Measurements from ENCODE around the gene WWC1. TPM values are rescaled to one million over a fixed set of nuclear protein-coding genes. Genes with fewer than 3 reads are reported as not detected.

Gene WWC1
- total RNA-seq, 1 donor from 2014 or later, result 87.2 TPM

DNA sequence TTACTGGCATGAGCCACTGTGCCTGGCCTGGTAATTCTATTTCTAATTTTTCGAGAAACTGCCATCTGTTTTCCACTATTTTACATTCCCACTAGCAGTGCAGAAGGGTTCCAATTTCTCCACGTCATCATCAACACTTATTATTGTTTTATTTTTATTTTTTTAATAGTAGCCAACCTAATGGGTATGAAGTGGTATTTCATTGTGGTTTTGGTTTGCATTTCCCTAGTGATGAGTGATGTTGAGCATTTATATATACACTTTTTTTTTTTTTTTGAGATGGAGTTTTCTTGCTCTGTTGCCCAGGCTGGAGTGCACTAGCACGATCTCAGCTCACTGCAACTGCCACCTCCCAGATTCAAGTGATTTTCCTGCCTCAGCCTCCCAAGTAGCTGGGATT lies 28.3 kb downstream of the WWC1 start:
- no peak for DNase-seq (ENCODE audit: low read depth)
- TF ChIP-seq, protein P1, sequence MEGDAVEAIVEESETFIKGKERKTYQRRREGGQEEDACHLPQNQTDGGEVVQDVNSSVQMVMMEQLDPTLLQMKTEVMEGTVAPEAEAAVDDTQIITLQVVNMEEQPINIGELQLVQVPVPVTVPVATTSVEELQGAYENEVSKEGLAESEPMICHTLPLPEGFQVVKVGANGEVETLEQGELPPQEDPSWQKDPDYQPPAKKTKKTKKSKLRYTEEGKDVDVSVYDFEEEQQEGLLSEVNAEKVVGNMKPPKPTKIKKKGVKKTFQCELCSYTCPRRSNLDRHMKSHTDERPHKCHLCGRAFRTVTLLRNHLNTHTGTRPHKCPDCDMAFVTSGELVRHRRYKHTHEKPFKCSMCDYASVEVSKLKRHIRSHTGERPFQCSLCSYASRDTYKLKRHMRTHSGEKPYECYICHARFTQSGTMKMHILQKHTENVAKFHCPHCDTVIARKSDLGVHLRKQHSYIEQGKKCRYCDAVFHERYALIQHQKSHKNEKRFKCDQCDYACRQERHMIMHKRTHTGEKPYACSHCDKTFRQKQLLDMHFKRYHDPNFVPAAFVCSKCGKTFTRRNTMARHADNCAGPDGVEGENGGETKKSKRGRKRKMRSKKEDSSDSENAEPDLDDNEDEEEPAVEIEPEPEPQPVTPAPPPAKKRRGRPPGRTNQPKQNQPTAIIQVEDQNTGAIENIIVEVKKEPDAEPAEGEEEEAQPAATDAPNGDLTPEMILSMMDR (conservative IDR thresholded peaks at IDR 0.05; ENCODE audit: low read depth, low read length), result no peak
- H3K4me3 ChIP-seq (ENCODE audit: low read depth, low read length), result no peak overlapping the region

DNA sequence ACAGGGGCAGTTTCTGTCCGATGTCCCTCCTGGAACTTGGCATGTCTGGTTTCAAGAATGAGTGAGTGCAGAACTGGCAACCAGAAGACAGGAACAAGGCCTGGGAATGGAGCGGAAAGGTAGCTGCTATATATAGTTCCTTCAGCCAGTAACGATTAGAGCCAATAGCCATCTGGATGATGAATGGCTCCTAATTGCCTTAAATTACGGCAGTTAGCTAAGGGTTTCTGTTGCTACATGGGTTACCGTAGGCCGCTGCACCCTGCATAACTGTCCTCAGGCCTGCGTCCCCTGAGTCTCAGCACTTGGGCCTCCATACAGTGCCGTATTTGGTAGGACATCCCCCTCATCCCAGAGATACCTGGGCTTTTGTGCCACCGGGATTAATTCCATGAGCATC lies 29.4 kb downstream of the WWC1 start:
- no peak for DNase-seq (ENCODE audit: low read depth)
- TF ChIP-seq, protein P1 (conservative IDR thresholded peaks at IDR 0.05; ENCODE audit: low read depth, low read length), result no peak
- H3K4me3 ChIP-seq (ENCODE audit: low read depth, low read length), result no peak overlapping the region

DNA sequence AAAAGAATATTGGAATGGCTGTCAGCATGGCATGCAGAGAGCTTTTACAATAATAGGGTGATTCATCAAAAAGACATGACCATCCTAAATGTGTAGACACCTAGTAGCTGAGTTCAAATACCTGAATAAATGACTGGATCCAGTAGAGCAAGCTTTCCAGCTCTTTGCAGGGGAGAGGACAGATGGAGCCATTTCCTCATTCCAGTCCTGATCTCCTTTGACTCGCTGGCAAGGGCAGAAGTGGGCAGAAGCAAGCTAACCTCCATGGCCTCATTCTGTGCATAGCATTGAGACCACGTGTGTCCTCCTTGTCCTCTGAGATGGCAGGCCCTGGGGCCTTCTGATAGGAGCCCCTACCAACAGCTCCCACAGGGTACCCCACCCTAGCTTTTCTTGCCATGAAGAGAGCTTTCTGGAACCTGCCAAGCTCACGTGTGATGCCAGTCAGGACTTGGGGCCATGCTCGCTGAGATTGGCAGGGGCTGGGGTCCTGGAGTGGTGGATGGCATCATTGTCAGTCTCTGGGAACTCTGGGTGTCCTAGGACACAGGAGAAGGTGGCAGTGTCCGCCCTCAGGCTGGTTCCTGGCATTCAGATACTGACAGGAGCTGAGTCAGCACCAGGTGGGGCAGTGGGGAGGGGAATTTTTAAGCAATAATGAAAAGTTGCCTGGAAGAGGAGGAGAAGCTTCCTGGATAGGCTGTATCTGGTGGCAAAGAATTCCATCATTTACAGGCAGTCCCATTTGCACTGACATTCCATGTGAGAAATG lies 33.6 kb downstream of the WWC1 start:
- H3K4me3 ChIP-seq (ENCODE audit: low read depth, low read length), result no peak overlapping the region
- TF ChIP-seq, protein P1 (conservative IDR thresholded peaks at IDR 0.05; ENCODE audit: low read depth, low read length), result peak; percentile 11
- DNase-seq (ENCODE audit: low read depth), result peak; percentile 82

DNA sequence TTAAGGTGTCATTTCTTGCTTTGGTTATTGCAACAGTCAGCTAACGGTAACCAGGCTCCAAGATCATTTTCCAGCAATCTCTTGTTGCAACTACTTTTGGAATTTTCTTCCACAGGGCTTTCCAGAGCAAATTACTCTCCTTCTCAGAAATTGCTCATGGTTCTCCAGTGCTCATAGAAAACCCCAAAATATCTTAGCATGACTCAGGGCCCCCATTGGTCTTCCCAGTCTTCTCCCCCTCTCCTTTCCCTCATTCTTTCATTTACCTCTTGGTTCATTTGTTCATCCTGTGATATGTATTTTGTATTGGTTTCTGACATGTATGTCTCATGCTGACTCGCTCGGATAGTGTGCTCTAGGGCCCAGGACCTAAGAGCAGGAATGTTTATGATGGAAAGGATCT lies 35.6 kb downstream of the WWC1 start:
- DNase-seq (ENCODE audit: low read depth), result no peak
- TF ChIP-seq, protein P1 (conservative IDR thresholded peaks at IDR 0.05; ENCODE audit: low read depth, low read length), result no peak
- H3K4me3 ChIP-seq (ENCODE audit: low read depth, low read length), result no peak overlapping the region

DNA sequence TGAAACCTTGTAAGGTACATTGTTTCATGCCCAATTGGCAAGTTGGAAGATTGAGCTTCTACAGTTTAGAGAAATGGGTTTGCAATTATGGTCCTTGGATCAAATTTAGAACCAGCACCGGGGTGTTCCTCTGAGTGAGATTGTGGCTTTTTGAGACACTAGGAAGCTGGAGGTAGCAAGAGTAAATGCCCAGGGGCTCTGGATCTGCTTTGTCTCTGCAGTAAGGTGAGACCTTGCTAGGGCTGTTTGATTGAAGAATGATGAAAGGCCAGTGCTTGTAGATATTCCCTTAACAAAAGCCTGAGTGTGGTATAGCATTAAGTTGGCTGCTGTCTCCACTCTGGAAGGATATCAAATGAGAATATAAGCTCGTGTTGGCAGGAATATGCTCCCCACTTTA lies 36.0 kb downstream of the WWC1 start:
- TF ChIP-seq, protein P1 (conservative IDR thresholded peaks at IDR 0.05; ENCODE audit: low read depth, low read length), result no peak

DNA sequence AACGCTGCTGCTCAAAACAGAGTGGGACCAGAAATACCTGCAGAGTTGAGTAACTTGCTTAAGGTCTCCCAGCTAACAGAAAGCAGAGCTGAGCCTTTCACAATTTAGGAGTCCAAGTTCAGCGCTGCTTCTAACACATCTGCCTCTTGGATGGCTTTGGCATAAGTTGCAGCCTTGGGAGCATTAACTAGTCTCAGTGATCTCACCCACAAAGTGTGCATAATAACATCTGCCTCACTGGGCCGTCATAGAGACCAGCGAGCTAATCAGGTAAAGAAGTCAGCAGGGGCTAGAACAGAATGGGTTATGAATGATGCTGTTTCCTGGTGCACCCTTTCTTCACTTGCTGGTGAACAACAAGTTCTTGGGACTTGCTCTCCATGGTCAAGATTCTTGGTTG lies 36.5 kb downstream of the WWC1 start:
- peak; percentile 74 for DNase-seq (ENCODE audit: low read depth)
- peak overlapping the region; percentile 32 for H3K4me3 ChIP-seq (ENCODE audit: low read depth, low read length)
- TF ChIP-seq, protein P1 (conservative IDR thresholded peaks at IDR 0.05; ENCODE audit: low read depth, low read length), result no peak

More for the DNA sequence above, 36.0 kb downstream of the WWC1 start:
- DNase-seq (ENCODE audit: low read depth), result no peak
- no peak overlapping the region for H3K4me3 ChIP-seq (ENCODE audit: low read depth, low read length)

DNA sequence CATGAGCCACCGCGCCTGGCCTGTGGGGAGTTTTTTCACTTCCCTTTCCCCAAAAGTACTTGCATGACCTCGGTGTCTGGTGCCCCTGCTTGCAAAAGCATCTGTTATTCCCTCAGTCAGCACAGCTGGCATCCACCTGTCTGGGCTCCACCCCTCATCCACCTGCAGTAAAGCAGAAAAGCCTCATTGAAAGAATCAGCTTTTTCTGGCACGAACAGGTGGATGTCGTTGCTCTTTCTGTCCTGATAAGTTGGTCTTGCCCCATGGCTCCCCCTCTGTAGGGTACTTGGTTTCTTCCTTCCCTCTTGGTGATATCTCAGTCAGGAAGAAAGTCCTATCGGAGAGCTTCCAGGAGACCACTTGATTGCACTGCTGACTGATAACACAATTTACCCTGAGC lies 37.4 kb downstream of the WWC1 start:
- TF ChIP-seq, protein P1 (conservative IDR thresholded peaks at IDR 0.05; ENCODE audit: low read depth, low read length), result no peak
- no peak for DNase-seq (ENCODE audit: low read depth)
- H3K4me3 ChIP-seq (ENCODE audit: low read depth, low read length), result peak overlapping the region; percentile 32
